Fibroblast of lung (primary cell): Measurements from ENCODE around the gene SRSF11.

Source experiments
- CTCF ChIP-seq, 2 donors: IDR thresholded peaks in 1 of 2; conservative IDR thresholded peaks in 1 of 2; 1 replicate in 1 of 2; 2 replicates in 1 of 2; pipeline ENCODE4 v1.5.1; 2011 to 2012; ENCODE audit warnings: low read length in 2 of 2, control low read depth in 1 of 2, inconsistent platforms in 1 of 2, low read depth in 1 of 2, mild to moderate bottlenecking in 1 of 2
- EZH2 ChIP-seq: IDR thresholded peaks from 2 replicates; pipeline ENCODE4 v1.5.1; 2012; ENCODE audit warnings: low read length, control low read depth, mild to moderate bottlenecking; ENCODE audit errors: missing control alignments

DNA sequence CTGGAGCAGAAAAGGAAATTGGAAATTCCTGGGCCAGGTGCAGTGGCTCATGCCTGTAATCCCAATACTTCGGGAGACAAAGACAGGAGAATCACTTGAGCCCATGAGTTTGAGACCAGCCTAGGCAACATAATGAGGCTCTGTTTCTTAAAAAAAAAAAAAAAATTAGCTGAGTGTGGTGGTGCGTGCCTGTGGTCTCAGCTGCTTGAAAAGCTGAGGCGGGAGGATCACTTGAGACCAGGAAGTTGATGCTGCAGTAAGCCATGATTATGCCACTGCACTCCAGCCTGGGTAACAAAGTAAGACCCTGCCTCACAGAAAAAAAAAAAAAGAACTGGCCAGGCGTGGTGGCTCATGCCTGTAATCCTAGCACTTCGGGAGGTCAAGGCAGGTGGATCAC, 56.7 kb downstream of the SRSF11 start:
- TF ChIP-seq CTCF (conservative IDR thresholded peaks at IDR 0.05 in 1 of 2, IDR thresholded peaks at IDR 0.05 in 1 of 2; ENCODE audit: low read depth in 1 of 2, low read length in 2 of 2): no peak
- no peak for TF ChIP-seq EZH2
